HG03469 (cell line): ENCODE results near the gene PRPF19.

Source experiments
- ATAC-seq: cut with Tn5 transposase; IDR thresholded peaks from one replicate; pipeline ENCODE4 v1.9.1; 2021; ENCODE audit warnings: mild to moderate bottlenecking, moderate library complexity, moderate number of reproducible peaks; ENCODE audit not compliant: unreplicated experiment

Gene PRPF19

DNA sequence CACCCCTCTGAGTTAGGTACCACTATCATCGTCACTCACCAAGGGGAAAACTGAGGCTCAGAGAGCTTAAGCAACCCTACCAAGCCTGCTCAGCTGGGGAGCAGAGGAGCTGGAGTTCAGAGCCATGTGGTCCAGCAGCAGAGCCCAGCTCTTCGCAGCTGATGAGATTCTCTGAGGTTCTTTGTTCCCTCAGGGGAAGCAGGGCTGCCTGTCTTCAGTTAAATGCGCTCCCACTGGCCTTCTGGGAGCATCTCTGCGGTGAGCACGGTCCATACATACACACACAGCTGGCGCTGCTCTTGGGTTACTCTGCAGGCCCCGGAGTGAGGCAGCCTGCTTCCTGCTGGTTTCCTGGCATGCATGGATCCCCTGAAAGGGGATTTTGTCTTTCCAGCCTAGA, 45.4 kb downstream of the PRPF19 start:
- ATAC-seq = no peak

DNA sequence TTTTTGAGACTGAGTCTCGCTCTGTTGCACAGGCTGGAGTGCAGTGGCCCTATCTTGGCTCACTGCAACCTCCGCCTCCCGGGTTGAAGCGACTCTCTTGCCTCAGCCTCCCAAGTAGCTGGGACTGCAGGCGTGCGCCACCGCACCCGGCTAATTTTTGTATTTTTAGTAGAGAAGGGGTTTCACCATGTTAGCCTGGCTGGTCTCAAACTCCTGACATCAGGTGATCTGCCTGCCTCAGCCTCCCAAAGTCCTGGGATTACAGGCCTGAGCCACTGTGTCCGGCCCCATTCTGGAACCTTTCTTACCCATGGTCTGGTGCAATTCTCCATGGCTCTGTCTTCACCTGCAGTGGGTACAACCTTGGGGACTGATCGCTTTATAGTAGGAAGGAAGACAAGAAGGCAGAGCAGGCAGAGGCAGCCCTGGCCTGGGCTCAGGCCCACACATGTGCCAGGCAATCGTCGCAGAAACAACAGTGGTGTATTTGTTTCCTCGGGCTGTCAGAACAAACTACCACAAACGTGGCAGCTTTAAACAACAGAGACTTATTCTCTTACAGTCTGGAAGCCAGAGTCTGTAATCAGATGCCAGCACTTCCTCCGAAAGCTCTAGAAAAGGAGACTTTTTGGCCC, 46.7 kb downstream of the PRPF19 start:
- ATAC-seq = no peak

DNA sequence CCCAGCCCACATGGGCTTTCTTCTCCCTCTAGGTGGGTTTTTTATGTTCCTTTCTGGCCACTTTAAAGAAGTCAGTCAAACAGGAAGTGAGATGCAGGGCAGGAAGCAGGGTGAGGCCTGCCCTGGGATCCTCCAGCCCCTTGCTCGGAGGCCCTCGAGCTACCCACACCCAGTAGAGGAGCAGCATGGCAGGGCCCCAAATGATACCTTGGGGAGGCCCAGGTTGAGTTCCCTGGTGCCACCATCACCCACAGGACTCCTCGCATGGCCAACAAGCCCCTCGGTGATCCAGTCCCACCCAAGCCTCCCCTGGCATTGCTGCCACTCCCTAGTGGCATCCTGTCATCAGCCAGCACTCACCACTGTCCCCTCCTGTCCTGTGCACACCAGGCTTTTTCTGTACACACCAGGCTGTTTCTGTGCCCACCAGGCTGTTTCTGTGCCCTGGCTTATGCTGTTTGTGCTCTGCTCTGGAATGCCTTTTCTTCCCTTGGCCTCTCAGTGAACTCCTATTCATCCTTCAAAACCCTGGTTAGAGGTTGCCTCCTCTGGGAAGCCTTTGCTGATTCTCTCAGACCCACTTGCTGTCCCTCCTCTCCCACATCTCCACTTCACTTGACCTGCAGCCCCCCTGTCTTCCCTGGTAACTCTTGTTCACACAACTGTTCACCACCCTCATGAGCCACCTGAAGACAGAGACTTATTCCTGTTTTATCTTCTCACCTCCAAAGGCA, 47.5 kb downstream of the PRPF19 start:
- no peak for ATAC-seq

DNA sequence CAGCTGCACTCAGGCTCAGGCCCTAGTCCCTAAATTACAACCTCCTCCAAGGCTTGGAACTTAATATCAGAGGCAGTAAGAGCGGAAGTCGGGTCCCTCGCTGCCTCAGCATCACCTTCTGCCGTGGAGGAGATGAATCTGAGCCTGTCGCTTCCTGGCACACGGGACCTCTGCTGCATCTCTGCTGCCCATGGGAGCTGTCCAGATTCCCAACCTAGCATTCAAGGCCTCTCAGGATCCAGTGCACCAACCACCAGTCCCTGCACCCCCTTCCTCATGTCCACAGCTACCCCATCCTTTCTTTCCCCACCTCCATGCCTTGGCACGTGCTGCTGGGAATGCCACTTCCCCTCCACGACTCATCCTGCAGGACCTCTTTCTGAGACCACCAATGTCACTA, 48.1 kb downstream of the PRPF19 start:
- no peak for ATAC-seq

DNA sequence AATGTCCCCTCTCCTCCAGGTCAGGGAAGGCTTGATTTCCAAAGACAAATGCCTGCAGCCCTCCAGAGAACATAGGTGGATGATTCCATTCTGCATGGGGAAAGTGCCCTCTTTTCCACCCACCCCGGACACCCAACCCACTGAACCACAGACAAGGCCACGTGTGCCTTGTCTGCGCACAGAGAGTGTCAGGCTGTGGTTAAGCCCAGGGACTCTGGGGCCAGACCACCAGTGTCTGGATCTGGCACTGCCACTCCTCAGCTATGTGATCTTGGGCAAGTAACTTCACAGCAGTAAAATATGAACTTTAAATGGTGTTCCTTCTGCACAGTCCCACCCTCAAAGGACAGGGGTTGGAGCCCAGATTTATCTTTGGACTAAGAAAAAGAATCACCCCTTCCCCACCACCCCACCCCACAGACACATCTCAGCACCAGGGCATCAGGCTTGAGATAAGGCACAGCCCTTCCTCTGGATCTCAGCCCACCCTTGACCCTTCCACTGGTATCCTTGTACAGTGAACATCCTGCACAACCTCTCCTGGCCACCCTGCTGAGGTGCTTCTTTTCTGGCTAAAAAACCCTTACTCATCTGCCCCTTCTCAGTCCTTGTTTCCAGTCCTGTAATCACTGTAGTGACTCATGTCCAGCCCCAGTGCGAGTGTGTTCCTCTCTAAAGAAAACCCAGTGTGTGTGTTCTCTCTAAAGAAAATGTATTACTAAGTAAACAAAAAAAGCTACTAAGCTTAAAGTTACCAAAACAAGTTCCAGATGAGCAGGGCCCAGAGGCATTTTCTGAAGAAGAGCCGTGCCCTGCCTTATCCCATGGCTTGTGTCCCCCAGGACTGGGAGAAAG, 48.8 kb downstream of the PRPF19 start:
- ATAC-seq = no peak

DNA sequence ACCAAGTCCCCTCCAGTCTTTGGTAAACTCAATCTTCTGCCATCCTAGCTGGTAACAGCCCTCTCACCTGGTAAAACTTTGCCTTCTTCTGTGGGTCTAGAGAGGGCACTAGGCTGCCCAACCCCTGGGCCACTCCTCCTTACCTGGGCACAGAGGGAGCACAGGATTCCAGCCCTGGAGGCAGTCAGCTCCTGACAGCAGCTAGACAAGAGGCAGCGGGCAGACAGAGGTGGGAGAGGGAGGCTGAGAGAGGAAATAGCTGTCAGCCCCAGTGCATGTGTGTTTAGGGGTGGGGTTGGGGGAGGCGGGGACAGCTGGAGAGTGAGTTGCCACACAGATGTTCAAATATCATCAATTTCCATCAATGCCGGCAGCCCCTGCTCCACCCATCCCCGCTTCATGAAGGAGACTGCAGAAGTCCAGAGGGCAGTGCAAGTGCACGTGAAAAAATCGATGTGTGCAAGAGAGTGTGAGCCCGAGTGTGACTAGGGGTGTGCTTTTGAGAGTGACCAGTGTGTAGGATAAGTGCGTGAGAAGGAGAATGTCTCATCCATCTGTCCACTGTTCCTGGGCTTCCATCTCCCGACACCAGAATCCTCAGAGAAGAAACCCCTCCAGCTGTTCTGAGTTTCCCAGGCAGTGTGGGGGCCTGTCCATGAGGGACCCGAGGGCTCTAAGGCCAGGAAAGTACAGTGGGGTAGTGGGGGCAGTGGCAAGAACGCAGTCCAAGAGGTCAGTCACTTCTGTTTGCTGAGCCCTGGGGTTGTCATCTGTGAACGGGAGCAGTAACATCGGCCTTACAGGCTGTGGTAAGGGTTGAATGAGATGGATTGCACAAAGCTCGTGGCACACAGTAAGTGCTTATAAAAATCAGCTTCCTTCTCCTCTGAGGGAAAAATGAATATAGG, 50.4 kb downstream of the PRPF19 start, which contains the start of gene PTGDR2:
Gene PTGDR2, minus strand, starts transcription at position 225 of the 908 bp plus-strand sequence. CDS start 2,228 bp downstream, outside the sequence.
- no peak for ATAC-seq

DNA sequence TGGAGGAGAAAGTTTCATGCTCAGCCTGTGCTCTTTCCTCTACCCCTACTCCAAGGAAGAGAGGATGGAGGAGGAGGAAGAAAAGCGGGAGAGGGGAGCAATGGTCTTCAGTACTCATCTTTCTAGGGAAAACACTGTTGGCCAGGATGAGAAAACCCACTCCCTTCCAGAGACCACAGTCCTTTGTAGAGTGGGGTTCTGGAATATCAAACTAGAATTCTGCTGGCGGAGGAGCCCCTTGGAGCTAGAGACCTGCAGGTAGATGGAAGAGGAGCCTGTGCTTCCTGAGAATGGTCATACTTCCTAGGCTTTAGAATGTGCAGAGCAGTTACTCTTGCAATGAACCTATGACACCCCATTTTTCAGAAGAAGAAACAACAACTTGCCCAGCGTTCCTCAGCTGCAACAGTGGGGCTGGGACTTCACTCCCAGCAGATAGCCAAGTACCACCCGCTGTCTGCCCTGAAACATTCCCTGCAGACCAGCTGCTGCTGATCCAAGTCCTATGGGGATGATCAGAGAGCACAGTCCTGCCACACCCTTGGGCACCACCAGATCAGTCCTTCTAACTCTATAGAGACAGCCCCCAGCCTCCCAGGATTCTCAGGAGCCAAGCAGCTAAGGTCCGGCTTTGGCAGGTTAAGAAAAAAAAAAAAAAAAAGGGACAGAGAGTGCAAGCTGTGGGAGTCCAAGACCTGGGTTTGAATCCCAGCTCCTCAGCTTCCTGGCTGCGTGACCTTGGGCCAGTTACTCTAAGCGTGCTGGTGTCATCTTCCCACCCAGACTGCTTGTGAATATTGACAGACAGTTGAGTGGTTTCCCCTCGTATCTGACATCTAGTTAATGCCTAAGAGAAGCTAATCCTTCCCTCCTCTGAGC, 51.3 kb downstream of the PRPF19 start:
- ATAC-seq = no peak

DNA sequence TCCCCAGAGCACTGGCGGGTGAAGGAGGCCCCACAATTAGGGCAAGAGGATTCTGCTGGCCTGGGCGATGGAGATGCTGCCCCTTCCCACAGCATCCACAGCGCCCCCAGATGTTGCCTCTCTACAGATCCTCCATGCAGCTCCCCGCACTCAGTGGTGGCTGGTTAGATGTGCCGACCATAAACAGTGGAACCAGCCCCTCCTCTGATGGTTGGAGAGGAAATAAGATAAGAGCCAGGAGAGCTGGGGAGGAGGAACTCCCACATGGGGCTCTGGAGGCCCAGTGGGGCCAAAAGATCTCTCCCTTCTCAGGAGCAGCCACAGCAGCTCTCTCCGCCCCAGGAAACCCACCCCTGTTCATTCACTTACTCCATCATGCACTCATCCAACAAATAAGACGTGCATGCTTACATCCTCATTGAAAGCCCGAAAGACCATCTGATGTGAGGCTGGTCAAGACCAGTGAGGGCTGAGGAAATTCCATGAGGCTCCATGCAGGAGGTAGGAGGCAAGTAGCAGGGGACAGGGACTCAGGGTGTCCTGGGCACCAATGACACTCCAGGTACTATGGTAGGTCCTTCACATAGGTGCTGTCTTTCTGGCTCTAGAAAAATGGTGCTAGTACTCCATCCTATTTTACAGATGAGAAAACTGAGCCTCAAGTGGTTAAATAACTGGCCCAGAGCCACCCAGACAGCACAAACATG, 52.1 kb downstream of the PRPF19 start:
- no peak for ATAC-seq

DNA sequence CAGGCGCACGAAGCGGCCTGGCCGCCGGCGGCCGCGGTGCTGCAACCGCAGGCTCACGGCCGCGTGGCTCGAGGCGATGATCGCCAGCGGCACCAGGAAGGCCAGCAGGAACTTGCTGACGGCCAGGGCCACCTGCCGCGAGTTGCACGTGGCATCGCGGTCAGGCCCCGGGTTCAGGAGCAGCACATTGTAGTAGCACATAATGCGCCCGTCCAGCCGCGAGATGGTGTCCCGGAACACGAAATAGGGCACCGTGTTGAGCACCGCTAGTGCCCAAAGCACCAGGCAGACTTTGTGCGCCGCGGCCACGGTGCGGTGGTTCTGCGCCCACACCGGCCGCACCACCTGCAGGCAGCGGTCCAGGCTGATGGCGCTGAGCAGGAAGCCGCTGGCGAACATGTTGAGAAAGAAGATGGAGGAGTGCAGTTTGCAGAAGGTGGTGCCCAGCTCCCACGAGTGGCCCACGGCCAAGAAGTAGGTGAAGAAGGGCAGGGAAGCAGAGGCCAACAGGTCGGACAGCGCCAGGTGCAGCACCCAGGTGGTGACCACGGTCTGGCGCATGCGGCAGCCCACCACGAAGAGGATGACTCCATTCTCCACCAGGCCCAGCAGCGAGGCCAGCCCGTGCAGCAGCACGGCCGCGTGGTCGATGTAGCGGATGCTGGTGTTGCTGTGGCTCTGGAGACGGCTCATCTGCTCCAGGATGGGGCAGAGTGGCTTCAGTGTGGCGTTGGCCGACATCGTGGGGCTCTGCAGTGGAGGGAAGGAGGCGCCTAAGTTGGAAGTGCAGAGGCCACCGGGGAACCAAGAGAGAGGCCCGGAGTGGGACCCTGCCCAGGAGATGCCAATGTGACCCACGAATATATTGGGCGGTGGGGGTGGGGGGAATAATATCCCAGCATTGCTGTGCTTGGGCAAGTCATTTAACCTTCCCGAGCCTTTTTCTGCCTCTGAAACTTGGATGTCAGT, 53.1 kb downstream of the PRPF19 start:
- no peak for ATAC-seq

DNA sequence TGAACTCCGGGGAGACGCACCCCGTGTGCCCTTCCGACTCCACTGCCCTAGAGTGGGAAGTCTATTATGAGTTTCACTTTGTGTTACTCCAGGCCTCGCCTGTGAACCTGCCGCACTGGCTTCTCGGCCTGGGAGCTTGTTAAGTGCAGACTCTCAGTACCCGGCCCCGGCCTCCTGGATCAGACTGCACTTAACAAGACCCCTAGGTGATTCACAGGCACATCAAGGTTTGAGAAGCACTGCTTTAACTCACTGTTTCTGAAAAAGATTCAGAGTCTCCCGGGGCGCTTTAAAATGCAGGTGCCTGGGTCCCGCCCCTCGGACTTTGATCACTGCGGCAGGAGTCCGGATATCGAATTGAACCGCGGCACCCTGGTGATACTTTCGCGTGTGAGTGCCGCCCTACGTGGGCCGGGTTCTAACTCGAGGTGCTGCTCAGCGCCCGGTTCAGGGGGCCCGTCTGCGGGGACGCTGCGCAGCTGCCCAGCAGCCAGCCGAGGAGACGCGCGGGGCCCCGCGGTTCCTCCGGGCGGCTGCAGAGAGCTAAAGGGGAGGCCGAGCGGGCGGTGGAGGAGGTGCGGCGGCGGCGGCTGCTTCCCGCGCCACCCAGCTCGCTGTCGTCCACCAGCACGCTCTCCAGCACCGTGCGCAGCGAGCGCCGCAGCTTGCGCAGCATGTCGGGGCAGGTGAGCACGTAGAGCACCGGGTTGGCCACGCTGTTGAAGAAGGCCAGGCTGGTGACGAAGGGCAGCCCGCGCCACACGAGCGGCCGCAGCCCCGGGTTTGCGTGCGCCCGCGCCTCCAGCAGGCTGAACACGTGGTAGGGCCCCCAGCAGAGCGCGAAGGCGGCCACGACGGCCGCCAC, 54.0 kb downstream of the PRPF19 start:
- ATAC-seq = no peak

DNA sequence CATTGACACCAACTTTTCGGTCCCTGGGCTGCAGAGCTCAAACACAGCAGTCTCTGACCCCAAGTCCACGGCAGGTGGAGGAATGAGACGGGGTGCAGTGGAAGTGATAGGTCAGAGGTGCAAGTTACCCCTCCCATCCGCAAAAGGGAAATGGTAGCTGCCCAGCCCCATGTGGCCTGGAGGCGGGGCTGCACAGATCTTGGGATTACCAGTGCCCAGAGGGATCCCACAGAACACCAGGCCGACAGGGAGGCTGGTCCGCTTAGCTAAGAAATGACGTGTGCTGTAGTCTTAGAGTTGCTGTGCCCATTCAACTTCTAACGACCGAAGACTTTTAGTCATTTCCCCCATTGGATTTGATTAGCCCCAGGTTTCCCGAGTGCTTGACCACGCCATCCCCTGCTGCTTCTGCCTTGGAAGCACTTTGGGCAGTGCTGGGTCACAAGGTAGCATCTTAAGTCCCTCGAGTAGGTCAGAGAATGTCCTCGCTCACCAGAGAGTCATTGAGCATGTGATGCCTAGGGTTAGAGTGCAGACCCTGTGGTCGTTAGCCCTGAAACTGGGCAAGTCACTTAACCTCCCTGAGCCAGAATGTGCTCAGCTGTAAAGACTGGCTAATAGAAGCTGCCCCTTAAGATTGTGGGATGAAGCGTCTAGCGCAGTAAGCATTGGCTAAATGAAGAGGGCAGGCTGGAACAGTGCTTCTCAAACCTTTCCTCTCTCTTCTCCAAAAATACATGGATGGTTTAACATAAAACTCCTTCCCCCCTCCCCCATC, 54.9 kb downstream of the PRPF19 start:
- ATAC-seq = no peak

DNA sequence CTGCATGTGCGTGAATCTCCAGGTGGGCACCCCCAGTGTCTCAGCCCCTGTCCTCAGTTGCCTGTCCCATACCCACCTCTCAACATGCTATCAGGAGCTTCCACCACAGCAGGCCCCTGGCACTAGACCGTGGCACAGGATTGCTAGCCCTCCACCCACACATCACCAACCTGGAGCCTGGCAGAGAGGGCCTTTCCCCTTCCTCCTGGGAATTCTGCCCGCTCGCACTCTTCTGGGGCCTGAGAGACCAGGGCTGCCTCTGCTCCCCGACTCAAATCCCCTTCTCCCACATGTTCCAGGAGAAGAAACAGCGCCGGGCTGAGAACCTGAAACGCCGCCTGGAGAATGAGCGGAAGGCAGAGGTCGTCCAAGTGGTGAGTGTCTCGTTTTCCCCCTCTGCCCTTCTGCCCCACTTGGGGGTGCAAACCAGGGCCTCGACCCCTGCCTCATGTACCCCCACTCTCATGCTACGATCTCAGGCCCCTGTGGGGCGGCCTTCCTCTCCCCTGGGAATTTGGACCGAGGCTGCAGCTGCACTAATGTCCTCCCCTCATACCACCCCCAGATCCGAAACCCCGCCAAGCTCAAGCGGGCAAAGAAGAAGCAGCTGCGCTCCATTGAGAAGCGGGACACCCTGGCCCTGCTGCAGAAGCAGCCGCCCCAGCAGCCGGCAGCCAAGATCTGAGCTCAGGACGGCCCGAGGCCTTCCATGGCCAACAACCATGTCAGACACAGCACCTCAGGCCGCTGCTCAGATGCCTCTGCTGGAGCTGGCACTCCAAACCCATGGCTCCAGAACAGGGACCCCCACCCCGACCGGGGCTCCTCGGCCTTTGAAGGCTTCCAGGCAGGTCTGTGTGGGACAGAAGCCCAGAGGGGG, 56.5 kb downstream of the PRPF19 start:
- no peak for ATAC-seq

DNA sequence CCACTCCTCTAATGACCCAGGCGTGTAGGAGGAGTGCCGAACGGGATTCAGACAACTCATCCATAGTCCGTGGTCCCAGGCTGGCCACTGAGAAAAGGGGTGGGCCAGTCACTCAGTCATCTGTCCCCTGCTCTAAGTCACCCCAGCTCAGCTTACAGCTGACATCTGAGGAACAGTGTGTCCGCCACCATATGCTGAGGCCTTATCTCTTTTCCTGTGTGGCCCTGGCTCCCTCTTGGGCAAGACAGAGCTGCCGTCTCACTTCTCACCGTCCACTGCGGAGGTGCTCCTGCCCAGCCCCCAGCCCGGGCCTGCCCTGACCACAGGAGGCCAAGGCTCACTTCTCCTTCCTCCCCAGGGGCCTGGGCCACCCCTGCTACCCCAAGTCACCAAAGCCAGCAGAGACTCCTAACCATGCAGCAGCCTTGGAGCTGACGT, 57.7 kb downstream of the PRPF19 start:
- no peak for ATAC-seq

DNA sequence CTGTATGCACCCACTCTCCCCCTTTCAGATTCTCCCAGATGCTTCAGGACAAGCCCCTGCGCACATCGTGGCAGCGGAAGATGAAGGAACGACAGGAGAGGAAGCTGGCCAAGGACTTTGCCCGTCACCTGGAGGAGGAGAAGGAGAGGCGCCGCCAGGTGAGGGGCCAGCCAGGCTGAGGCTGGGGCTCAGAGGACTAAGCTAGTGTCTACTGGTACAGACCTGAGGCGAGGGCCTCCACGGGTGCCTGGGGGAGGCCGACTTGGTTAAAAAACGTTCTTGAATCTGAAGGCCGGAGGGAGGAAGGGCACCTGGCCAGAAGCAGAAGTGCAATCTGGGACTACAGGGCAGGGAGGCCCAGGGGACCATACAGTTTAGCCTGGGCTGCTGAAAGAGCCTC, 58.5 kb downstream of the PRPF19 start:
- ATAC-seq = no peak

DNA sequence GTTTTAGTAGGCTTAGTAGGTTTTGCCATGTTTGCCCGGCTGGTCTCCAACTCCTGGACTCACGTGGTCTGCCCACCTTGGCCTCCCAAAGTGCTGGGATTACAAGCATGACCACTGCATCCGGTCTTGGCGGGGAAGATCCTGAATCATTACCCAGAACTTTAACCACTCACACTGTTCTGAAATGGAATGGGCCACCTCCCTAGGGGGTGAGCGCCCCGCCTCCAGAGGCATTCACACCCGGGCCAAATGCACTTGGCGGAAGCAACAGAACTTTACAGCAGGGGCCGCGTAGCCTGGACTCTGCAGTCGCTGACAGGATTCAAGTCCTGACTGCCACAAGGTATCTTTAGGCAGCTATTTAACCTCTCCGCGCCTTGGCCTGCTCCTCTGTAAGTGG, 59.1 kb downstream of the PRPF19 start:
- no peak for ATAC-seq
